ENCODE measurements around the gene CNTN1.

CNTN1 gene

GRCh38 chr12:40770781-40771180, 78.5 kb downstream of the CNTN1 start:
- no peak for DNase-seq (ENCODE audit: low read depth)

- no peak for DNase-seq (ENCODE audit: low read depth)
These were observed 83.4 kb downstream of the CNTN1 start for GRCh38 chr12:40775661-40776060.

- DNase-seq (ENCODE audit: low read depth): no peak
These were observed 91.9 kb downstream of the CNTN1 start for GRCh38 chr12:40784102-40784501.

DNA sequence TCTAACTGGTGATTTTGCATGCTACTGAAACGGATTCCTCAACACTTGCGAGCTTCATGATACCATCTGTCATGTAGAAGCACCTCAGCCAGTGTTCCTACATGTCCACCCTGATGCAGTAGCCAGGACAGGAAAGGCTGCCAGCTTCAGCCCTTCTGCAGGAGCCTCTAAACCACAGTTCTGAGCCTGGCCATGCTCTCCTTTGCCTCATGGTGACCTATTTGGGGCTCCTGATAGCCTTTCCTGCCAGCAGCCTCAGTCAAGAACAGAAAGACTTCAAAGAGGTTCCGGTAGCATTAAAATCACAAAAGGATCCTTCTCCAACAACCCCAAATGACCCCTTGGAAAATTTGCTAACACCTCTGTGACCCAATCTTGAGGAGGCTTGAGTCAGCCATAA, 96.0 kb downstream of the CNTN1 start:
- no peak for DNase-seq (ENCODE audit: low read depth)

DNA sequence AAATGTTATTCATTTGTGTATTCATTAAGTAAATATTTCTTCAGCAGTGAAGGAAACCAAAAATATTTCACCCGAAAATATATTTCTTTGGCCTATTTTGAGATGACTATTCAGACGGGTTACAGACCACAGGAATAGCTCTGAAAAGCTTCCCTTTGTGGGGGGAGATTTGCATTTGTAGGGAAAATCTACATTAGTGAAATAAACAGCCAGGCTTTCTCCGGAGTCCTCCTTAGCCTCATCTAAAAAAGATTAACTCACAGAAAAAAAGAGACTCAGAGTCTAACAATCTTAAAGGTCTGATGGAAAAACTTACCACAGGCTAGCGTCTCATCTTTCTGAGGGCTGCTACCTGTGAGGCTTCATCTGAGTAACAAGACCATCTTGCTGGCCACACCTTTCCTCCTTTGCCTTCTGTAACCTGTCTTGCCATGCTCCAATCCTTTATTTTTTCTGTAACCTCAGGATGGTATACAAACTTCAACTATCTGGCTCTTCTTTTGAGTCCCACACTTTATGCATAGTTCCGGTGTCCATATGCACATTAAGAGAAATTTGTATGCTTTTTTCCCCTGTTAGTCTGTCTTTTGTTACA, 100.7 kb downstream of the CNTN1 start:
- no peak for DNase-seq (ENCODE audit: low read depth)

- DNase-seq (ENCODE audit: low read depth): no peak
These were observed 101.2 kb downstream of the CNTN1 start for GRCh38 chr12:40793471-40793870.

GRCh38 chr12:40794087-40794486, 101.8 kb downstream of the CNTN1 start:
- DNase-seq (ENCODE audit: low read depth): no peak

DNA sequence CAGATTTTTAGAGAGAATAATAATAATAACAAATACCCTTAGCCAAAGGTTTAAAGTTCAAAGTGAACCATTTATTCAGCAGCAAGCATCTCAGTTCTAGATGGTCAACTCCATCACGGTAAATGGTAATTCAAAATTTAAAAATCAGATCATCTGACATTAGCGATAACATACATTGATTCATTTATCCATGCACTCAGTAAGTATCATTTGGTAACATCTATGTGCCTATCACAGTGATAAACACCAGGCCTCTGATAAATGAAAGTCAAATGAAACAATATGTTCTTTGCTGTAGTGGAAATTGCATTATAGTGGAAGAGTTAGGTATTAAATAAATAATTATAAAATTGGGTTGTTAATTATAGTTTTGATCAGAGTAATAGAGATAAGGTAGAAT, 108.8 kb downstream of the CNTN1 start:
- no peak for DNase-seq (ENCODE audit: low read depth)

GRCh38 chr12:40801861-40802260, 109.6 kb downstream of the CNTN1 start:
- DNase-seq (ENCODE audit: low read depth): no peak

- DNase-seq (ENCODE audit: low read depth): no peak
These were observed 110.4 kb downstream of the CNTN1 start for GRCh38 chr12:40802656-40803055.

GRCh38 chr12:40819436-40820108, 127.3 kb downstream of the CNTN1 start:
- no peak for DNase-seq (ENCODE audit: low read depth)

DNA sequence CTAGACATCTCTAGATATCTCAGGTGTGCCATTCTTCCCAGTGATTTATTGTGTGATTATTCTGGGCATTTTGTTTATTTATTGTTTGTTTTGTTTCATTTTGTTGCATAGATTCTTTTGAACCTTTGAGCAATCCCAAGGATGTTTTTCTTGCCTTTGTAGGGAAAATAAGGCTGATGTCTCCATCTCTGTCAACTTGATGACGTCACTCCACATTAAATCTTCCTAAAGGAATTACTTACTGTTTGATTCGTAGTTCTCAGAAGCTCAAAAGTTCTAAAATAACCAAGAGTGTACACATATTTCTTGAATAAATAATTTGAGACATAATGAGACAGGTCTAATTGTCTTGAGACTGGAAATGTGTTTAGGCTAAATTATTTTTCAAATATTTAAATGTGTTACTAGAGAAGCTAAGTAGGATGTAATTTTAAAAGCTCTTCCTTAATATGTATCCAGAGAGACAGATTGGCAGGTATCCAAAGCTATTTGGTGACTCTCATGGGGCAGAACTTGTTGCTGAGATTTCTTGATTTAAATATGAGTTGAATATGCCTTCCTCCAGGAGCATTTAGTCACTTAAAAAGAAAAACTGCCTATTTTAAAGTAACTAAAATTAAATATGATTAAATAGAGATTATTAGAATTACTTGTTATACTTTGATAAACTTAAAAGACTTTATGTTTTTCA, 128.7 kb downstream of the CNTN1 start:
- no peak for DNase-seq (ENCODE audit: low read depth)

DNA sequence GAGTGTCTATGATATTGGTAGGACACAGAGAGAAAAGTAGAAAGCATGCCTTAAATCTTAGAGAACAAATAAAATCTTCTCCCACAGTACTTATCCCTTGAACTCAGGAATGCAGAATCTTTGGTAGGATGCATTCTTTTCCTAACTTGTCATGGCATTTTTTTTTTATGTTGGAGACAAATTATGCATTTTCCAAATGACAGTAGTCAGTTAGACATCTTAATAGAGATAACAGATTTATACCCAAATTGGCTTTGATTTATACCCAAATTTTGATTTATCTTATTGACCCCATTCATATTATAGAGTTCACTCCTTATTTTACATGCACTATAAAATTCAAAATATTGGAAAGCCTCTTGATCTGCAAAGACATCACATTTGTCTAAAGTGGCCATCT, 132.9 kb downstream of the CNTN1 start:
- no peak for DNase-seq (ENCODE audit: low read depth)

GRCh38 chr12:40827683-40828592, 135.7 kb downstream of the CNTN1 start:
- DNase-seq (ENCODE audit: low read depth): no peak

- DNase-seq (ENCODE audit: low read depth): no peak
These were observed 136.4 kb downstream of the CNTN1 start for GRCh38 chr12:40828593-40828990.

DNA sequence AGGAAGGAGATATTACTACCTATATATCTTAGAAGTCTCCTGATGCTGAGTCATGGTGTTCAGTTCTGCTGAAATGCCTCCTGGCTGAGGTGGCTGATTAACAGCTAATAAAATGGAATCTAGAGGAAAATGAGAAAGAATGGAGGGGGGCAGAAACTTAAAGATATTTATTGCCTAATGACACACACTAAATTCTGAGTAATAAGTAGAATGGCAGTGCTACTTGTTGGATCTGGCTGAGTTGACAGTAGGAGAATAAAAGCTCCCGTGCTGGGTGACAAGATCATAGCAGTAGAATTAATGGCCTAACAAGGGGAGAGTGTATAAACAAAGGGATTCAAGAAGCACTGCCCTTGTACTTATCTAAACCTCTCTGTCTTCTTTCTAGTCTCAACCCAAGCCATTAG, 137.5 kb downstream of the CNTN1 start:
- no peak for DNase-seq (ENCODE audit: low read depth)

GRCh38 chr12:40831916-40832315, 139.7 kb downstream of the CNTN1 start:
- no peak for DNase-seq (ENCODE audit: low read depth)

- no peak for DNase-seq (ENCODE audit: low read depth)
These were observed 140.4 kb downstream of the CNTN1 start for GRCh38 chr12:40832668-40833067.

- no peak for DNase-seq (ENCODE audit: low read depth)
These were observed 141.6 kb downstream of the CNTN1 start for GRCh38 chr12:40833818-40834217.

- DNase-seq (ENCODE audit: low read depth): no peak
These were observed 142.1 kb downstream of the CNTN1 start for GRCh38 chr12:40834321-40834720.

DNA sequence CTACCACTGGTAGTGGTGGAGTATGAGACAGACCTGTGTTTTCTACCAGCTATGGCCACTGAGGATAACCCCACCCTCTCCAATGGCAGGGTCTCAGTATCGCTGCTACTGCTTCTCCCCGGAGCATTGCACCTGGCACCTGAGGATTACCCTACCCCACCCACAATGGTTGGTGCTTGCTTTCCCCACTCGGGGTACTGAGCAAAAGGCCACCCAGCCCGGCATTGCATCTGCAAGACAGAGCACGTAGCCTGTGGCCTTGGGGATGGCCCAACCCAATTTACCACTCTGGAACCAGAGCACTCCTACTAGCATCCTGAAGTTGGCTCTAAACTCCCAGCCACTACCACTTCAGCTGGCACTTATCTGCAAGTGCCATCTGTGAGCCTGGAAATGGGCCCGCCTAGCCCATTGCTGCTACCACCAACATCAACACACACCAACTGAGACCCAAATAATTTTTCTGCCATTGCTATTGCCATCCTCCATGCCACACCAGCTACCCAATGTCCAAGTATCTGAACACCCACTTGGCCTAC, 145.7 kb downstream of the CNTN1 start:
- no peak for DNase-seq (ENCODE audit: low read depth)

GRCh38 chr12:40843495-40843894, 151.3 kb downstream of the CNTN1 start:
- no peak for DNase-seq (ENCODE audit: low read depth)
